ENCODE measurements around the gene ATP10D.

DNA sequence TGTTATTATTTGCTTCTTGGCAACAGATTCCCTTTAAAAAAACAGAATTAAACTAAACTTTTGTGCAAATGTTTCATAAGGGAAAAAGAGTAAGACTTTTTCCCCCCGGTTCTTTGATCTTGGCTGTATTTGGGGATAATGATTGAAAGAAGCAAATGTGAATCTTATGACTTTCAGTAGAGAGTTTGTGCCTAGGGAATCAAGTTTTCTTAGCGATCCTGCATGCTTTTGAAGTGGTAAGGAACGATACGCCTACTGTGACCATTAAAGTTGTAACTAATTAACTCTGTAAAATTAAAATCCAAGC, 9.0 kb downstream of the ATP10D start:
- TF ChIP-seq, protein P1, sequence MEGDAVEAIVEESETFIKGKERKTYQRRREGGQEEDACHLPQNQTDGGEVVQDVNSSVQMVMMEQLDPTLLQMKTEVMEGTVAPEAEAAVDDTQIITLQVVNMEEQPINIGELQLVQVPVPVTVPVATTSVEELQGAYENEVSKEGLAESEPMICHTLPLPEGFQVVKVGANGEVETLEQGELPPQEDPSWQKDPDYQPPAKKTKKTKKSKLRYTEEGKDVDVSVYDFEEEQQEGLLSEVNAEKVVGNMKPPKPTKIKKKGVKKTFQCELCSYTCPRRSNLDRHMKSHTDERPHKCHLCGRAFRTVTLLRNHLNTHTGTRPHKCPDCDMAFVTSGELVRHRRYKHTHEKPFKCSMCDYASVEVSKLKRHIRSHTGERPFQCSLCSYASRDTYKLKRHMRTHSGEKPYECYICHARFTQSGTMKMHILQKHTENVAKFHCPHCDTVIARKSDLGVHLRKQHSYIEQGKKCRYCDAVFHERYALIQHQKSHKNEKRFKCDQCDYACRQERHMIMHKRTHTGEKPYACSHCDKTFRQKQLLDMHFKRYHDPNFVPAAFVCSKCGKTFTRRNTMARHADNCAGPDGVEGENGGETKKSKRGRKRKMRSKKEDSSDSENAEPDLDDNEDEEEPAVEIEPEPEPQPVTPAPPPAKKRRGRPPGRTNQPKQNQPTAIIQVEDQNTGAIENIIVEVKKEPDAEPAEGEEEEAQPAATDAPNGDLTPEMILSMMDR (IDR thresholded peaks at IDR 0.05): no peak
- TF ChIP-seq ZFX (IDR thresholded peaks at IDR 0.05; ENCODE audit: borderline replicate concordance): no peak

Data from 22Rv1 (cell line).